ENCODE results near the gene TCF12. TPM values are rescaled to one million over a fixed set of nuclear protein-coding genes. Genes with fewer than 3 reads are reported as not detected.

Gene TCF12
- total RNA-seq, 4 donors from 2014 or later, result 93.9 to 165 (median 111) TPM

- ATAC-seq (ENCODE audit: low FRiP score) (no peak), DNase-seq (ENCODE audit: low spot score) (no peak)
- TF ChIP-seq, protein P1, sequence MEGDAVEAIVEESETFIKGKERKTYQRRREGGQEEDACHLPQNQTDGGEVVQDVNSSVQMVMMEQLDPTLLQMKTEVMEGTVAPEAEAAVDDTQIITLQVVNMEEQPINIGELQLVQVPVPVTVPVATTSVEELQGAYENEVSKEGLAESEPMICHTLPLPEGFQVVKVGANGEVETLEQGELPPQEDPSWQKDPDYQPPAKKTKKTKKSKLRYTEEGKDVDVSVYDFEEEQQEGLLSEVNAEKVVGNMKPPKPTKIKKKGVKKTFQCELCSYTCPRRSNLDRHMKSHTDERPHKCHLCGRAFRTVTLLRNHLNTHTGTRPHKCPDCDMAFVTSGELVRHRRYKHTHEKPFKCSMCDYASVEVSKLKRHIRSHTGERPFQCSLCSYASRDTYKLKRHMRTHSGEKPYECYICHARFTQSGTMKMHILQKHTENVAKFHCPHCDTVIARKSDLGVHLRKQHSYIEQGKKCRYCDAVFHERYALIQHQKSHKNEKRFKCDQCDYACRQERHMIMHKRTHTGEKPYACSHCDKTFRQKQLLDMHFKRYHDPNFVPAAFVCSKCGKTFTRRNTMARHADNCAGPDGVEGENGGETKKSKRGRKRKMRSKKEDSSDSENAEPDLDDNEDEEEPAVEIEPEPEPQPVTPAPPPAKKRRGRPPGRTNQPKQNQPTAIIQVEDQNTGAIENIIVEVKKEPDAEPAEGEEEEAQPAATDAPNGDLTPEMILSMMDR (IDR thresholded peaks at IDR 0.05), result no peak
Measured at GRCh38 chr15:57282686-57283085, 364.2 kb downstream of the TCF12 start.

GRCh38 chr15:57283774-57284503 lies 365.5 kb downstream of the TCF12 start:
- no peak for DNase-seq (ENCODE audit: low spot score)
- ATAC-seq (ENCODE audit: low FRiP score), result no peak
- TF ChIP-seq, protein P1 (IDR thresholded peaks at IDR 0.05), result no peak

DNA sequence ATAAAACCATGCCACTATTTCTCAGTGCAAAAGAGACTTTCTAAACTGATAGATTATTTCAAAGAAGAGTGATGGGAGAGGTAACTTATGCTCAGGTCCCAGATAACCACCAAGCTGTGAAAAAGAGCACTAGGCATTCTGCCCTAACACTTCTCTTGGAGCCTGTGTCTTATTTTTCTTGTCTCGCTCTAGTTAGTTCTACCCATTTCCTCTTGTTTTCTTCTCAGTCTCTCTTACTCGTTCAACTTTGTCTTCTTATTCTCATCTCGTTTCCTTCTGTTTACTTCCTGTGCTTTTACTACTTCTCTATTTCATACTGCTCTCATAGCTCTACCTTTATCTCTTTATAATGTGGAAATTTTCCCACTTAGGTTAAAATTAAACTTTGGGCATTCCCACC lies 366.1 kb downstream of the TCF12 start:
- TF ChIP-seq, protein P1 (IDR thresholded peaks at IDR 0.05), result no peak
- DNase-seq (ENCODE audit: low spot score) (no peak), ATAC-seq (ENCODE audit: low FRiP score) (no peak)

GRCh38 chr15:57285386-57285785 lies 366.9 kb downstream of the TCF12 start:
- ATAC-seq (ENCODE audit: low FRiP score), result no peak
- no peak for DNase-seq (ENCODE audit: low spot score)
- TF ChIP-seq, protein P1 (IDR thresholded peaks at IDR 0.05), result no peak

GRCh38 chr15:57286446-57287122 lies 368.1 kb downstream of the TCF12 start:
- TF ChIP-seq, protein P1 (IDR thresholded peaks at IDR 0.05), result no peak
- no peak for ATAC-seq (ENCODE audit: low FRiP score)
- DNase-seq (ENCODE audit: low spot score), result no peak

DNA sequence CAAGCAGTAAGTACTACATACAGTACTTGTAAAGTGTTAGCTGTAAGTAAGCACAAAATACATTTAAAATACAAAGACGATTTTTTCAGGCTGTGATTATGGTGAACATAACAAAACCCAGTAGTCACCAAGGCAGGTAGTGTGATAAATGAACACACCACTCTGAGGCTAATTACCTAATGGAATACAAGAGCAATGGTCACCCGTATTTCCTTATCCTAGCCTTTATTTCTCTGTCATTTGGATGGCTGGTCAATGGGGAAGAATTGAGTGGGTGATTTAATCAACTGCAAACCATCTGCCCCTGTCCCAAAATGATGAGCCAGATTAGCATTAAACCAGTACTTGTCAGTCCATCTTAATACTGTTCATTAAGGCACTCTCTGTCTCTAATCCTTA lies 368.7 kb downstream of the TCF12 start:
- no peak for DNase-seq (ENCODE audit: low spot score)
- TF ChIP-seq, protein P1 (IDR thresholded peaks at IDR 0.05), result no peak
- ATAC-seq (ENCODE audit: low FRiP score), result no peak
